CD14-positive monocyte (primary cell): ENCODE results near the gene GALNT17. TPM values are rescaled to one million over a fixed set of nuclear protein-coding genes. Genes with fewer than 3 reads are reported as not detected.

ENCODE experiments used
- DNase-seq, 3 donors: peaks; one replicate each; pipeline ENCODE4 v3.0.0-alpha.2; 2011 to 2022
- H2AFZ ChIP-seq: 2 replicates; pipeline ENCODE4 v1.6.0; 2012; ENCODE audit warnings: mild to moderate bottlenecking, low read depth, low read length, inconsistent platforms; ENCODE audit not compliant: insufficient read depth, poor library complexity, severe bottlenecking
- H3K27ac ChIP-seq, 2 donors: 1 replicate in 1 of 2; 2 replicates in 1 of 2; pipeline ENCODE4 v1.5.1; 2012 to 2013; ENCODE audit warnings: low read length in 2 of 2, control low read depth in 1 of 2, inconsistent platforms in 1 of 2, low read depth in 1 of 2, mild to moderate bottlenecking in 1 of 2
- H3K27me3 ChIP-seq, 2 donors: one replicate each; pipeline versions ENCODE4 v1.6.0 to v1.6.1; 2011 to 2013; ENCODE audit warnings: low read length in 2 of 2; ENCODE audit not compliant: control insufficient read depth in 2 of 2, insufficient read depth in 2 of 2
- H3K36me3 ChIP-seq, 2 donors: replicated peaks in 1 of 2; 1 replicate in 1 of 2; 2 replicates in 1 of 2; pipeline versions ENCODE4 v1.5.1 to v1.6.1; 2012 to 2013; ENCODE audit warnings: low read length in 2 of 2, control low read depth in 1 of 2, inconsistent platforms in 1 of 2, mild to moderate bottlenecking in 1 of 2; ENCODE audit not compliant: insufficient read depth in 2 of 2, control insufficient read depth in 1 of 2
- H3K4me1 ChIP-seq, 2 donors: 1 replicate in 1 of 2; 2 replicates in 1 of 2; pipeline versions ENCODE4 v1.5.1 to v1.6.1; 2012 to 2013; ENCODE audit warnings: low read length in 2 of 2, control low read depth in 1 of 2, inconsistent platforms in 1 of 2, mild to moderate bottlenecking in 1 of 2, moderate library complexity in 1 of 2; ENCODE audit not compliant: insufficient read depth in 2 of 2, control insufficient read depth in 1 of 2
- H3K4me2 ChIP-seq: replicated peaks from 2 replicates; pipeline ENCODE3; 2012; ENCODE audit warnings: low read length, moderate library complexity, mild to moderate bottlenecking; ENCODE audit not compliant: poor library complexity, severe bottlenecking; ENCODE audit errors: extremely low read depth
- H3K4me3 ChIP-seq, 3 experiments: fragments of 200-600 bp in 1 of 3; sonication (generic) in 1 of 3; replicated peaks in 1 of 3; 1 replicate in 2 of 3; 2 replicates in 1 of 3; pipeline ENCODE4 v1.5.1; 2011 to 2013; ENCODE audit warnings: low read length in 3 of 3, mild to moderate bottlenecking in 3 of 3, control low read depth in 2 of 3, low read depth in 2 of 3, inconsistent platforms in 1 of 3, moderate library complexity in 1 of 3
- H3K79me2 ChIP-seq: 2 replicates; pipeline ENCODE4 v1.6.0; 2012; ENCODE audit warnings: mild to moderate bottlenecking, control low read depth, inconsistent platforms, low read length, moderate library complexity; ENCODE audit not compliant: insufficient read depth
- H3K9ac ChIP-seq: 2 replicates; pipeline ENCODE4 v1.6.0; 2017; ENCODE audit warnings: low read length, mild to moderate bottlenecking; ENCODE audit not compliant: insufficient read depth, poor library complexity, severe bottlenecking
- H3K9me3 ChIP-seq, 2 donors: replicated peaks in 1 of 2; 1 replicate in 1 of 2; 2 replicates in 1 of 2; pipeline versions ENCODE4 v1.5.1 to v1.6.1; 2012 to 2013; ENCODE audit warnings: low read length in 2 of 2, control low read depth in 1 of 2; ENCODE audit not compliant: control insufficient read depth in 1 of 2, insufficient read depth in 1 of 2
- H4K20me1 ChIP-seq: 2 replicates; pipeline ENCODE4 v1.6.0; 2012; ENCODE audit warnings: mild to moderate bottlenecking, low read length, control low read depth, moderate library complexity; ENCODE audit not compliant: insufficient read depth
- H3K27ac Mint-ChIP-seq, 7 donors: one replicate each; pipeline ENCODE4 v1.8.0; 2020; ENCODE audit warnings: mild to moderate bottlenecking in 7 of 7, mixed read lengths in 7 of 7, moderate library complexity in 6 of 7, inconsistent platforms in 2 of 7
- H3K27me3 Mint-ChIP-seq, 3 donors: one replicate each; pipeline ENCODE4 v1.8.0; 2021 to 2022; ENCODE audit warnings: low read depth in 3 of 3, mild to moderate bottlenecking in 3 of 3, mixed read lengths in 3 of 3, moderate library complexity in 3 of 3, inconsistent platforms in 1 of 3
- H3K36me3 Mint-ChIP-seq, 2 donors: one replicate each; pipeline ENCODE4 v1.8.0; 2020; ENCODE audit warnings: mixed read lengths in 2 of 2, inconsistent platforms in 1 of 2, mild to moderate bottlenecking in 1 of 2
- H3K4me1 Mint-ChIP-seq: one replicate; pipeline ENCODE4 v1.8.0; 2020; ENCODE audit warnings: mild to moderate bottlenecking, mixed read lengths
- H3K4me3 Mint-ChIP-seq, 2 donors: one replicate each; pipeline ENCODE4 v1.8.0; 2020; ENCODE audit warnings: mild to moderate bottlenecking in 2 of 2, mixed read lengths in 2 of 2, moderate library complexity in 1 of 2
- H3K9me3 Mint-ChIP-seq, 7 donors: one replicate each; pipeline ENCODE4 v1.8.0; 2020 to 2022; ENCODE audit warnings: mixed read lengths in 7 of 7, mild to moderate bottlenecking in 6 of 7, moderate library complexity in 6 of 7, inconsistent platforms in 2 of 7
- CTCF ChIP-seq: fragments of 200-600 bp; IDR thresholded peaks from one replicate; pipeline ENCODE4 v1.8.0; 2022; ENCODE audit warnings: antibody characterized with exemption, mild to moderate bottlenecking
- WGBS: methylation state at CpG from one replicate; pipeline ENCODE4 v1.1.5; 2013; ENCODE audit warnings: missing lambda C conversion rate; ENCODE audit not compliant: insufficient coverage; 5-methylcytosine and 5-hydroxymethylcytosine counted together
- intact Hi-C, 2 donors: fragments of 100-400 bp; cut with micrococcal nuclease; formaldehyde crosslinking; loops; one replicate each; pipeline versions ENCODE4 v1.15.0 to v1.15.1; 2023
- polyA plus RNA-seq, 3 donors: library from polyadenylated mRNA; depleted of rRNA in 1 of 3; unstranded in 2 of 3; stranded (reverse) in 1 of 3; fragments of 300-500 nt in 2 of 3; fragments of >200 nt in 1 of 3; fragmentation: Illumina TruSeq in 2 of 3; gene quantifications; 1 replicate in 2 of 3; 2 replicates in 1 of 3; pipeline ENCODE4 v1.2.3, GENCODE V29; 2012 to 2021

The GALNT17 gene
- polyA plus RNA-seq, 3 donors = not detected

GRCh38 chr7:71626206-71626605, 494.3 kb downstream of the GALNT17 start:
- no peak overlapping the region for H3K4me3 ChIP-seq
- H3K4me2 ChIP-seq = no peak overlapping the region
- no peaks in the 10 kb centered on the region for H3K4me1 ChIP-seq
- no peaks in the 10 kb centered on the region for H3K36me3 Mint-ChIP-seq
- no peak overlapping the region for H3K9ac ChIP-seq
- no peak for DNase-seq
- intact Hi-C loops = no loop called here
- H3K9me3 ChIP-seq = peaks cover 5 to 11% of the 10 kb centered on the region in 2 donors
- no peaks in the 10 kb centered on the region for H3K36me3 ChIP-seq
- 100% methylated on average over 1 of the region's 1 CpG for WGBS
- no peaks in the 10 kb centered on the region for H4K20me1 ChIP-seq
- H3K9me3 Mint-ChIP-seq = peaks cover 4 to 9% (median 7%) of the 10 kb centered on the region in 7 donors
- H3K4me3 Mint-ChIP-seq = no peak overlapping the region
- no peak overlapping the region for H3K27ac Mint-ChIP-seq
- H3K27ac ChIP-seq = no peak overlapping the region
- no peaks in the 10 kb centered on the region for H3K79me2 ChIP-seq
- H3K27me3 Mint-ChIP-seq = peaks cover 0 to 7% (median 0%) of the 10 kb centered on the region in 3 donors
- no peak for TF ChIP-seq CTCF
- H3K27me3 ChIP-seq = no peaks in the 10 kb centered on the region
- no peaks in the 10 kb centered on the region for H3K4me1 Mint-ChIP-seq
- no peak overlapping the region for H2AFZ ChIP-seq

DNA sequence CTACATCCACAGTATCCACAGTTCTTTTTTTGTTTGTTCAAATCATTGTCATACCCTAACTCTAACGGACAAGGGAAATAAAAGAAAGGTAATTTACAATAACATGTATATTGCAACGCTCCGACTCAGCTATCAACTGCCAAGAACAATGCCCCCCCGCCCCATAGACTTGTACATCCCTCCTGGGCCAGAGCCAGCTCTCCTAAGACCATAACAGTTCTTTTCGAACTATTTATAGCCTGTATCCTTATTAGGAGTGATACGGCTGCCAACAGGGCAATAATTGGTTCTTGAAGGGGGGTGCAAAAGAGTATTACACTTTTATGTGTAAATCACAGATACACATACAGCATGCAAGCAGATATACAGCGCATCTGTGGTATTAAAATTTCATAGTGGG, 495.7 kb downstream of the GALNT17 start:
- Mint-ChIP-seq H3K36me3 (no peaks in the 10 kb centered on the region), H3K4me1 (no peaks in the 10 kb centered on the region), H3K4me3 (no peak overlapping the region), H3K27ac (no peak overlapping the region), H3K9me3 (peaks cover 4 to 12% (median 8%) of the 10 kb centered on the region in 7 donors), H3K27me3 (peaks cover 0 to 6% (median 0%) of the 10 kb centered on the region in 3 donors)
- Histone ChIP-seq H2AFZ (no peak overlapping the region), H4K20me1 (no peaks in the 10 kb centered on the region), H3K4me3 (no peak overlapping the region), H3K27me3 (no peaks in the 10 kb centered on the region), H3K9me3 (peaks cover 5 to 11% of the 10 kb centered on the region in 2 donors), H3K4me1 (no peaks in the 10 kb centered on the region), H3K79me2 (no peaks in the 10 kb centered on the region), H3K9ac (no peak overlapping the region), H3K36me3 (no peaks in the 10 kb centered on the region), H3K27ac (no peak overlapping the region), H3K4me2 (no peak overlapping the region)
- no peak for TF ChIP-seq CTCF
- intact Hi-C loops = no loop called here
- no peak for DNase-seq
- no CpG with 5 or more reads among the region's 7 CpGs for WGBS
